ENCODE results near the gene CDRT15.

The CDRT15 gene

DNA sequence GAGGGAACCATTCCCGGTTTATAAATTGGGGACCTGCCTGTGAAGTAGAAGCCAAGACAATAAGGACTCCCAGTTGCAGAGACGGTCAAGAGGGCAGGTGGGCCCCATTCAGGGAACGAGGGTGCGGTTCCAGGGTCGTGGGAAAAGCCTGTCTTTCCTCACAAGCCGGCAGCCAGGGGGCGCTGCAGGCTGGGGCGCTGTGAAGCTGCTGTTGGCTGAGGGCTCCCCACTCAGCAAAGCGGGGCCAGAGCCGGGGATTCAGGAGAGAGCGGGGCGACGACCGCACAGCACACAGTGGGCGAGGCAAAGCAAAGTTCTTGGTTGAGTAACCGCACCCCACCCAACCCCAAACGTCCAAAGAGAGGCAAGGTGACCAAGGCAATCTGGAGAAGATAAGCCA, 24.9 kb downstream of the CDRT15 start:
- TF ChIP-seq ZNF747 (tag by site-specific recombination; IDR thresholded peaks at IDR 0.05) (no peak), ZNF548 (tag by site-specific recombination; IDR thresholded peaks at IDR 0.05) (no peak), ZNF202 (tag by site-specific recombination; IDR thresholded peaks at IDR 0.05; ENCODE audit: borderline replicate concordance) (no peak), SALL2 (tag by site-specific recombination; IDR thresholded peaks at IDR 0.05; ENCODE audit: borderline replicate concordance) (no peak), ZNF830 (tag by site-specific recombination; IDR thresholded peaks at IDR 0.05; ENCODE audit: low read depth) (no peak), ZNF214 (tag by site-specific recombination; IDR thresholded peaks at IDR 0.05; ENCODE audit: borderline replicate concordance) (no peak)
- CTCF ChIA-PET = interaction anchor here (0.8 to 1.4 kb wide), 4 partner anchors 9 to 715 kb away, joined by 3 to 6 read pairs (median 4); no protein-coding TSS in a partner anchor

DNA sequence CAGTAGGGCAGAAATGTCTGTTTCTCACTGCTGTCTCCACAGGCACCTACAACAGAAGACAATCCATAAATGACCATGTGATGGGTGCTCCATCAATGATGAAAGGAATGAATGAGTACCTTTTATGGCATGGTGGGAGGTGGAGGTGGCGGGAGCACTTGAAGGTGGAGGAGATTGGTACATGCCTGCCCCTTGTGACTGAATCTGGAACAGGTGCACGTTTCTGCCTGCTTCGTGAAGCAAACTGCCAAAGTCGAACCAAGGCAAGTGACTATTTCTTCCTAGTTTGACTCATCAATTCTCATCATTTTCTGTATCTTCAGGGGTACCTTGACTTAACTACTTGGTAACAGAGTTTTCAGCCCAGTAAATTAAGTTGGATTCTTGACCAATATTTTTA, 25.4 kb downstream of the CDRT15 start:
- Histone ChIP-seq H3K36me3 (ENCODE audit: control insufficient read depth in 2 of 2, insufficient read depth in 1 of 2, low read length in 2 of 2) (peaks cover 0 to 11% of the 10 kb centered on the region in 2 experiments; a peak in 1 of 3 replicates), H3K27ac (ENCODE audit: extremely low read depth, low read depth, low read length) (no peak overlapping the region), H3K9me3 (ENCODE audit: control insufficient read depth, insufficient read depth, low read depth, low read length) (no peaks in the 10 kb centered on the region), H3K4me3 (ENCODE audit: low read depth, low read length) (no peak overlapping the region), H3K4me1 (ENCODE audit: control insufficient read depth, insufficient read depth, low read length) (no peaks in the 10 kb centered on the region)
- POLR2A ChIA-PET = no interaction called here
- CTCF ChIA-PET = interaction anchor here (0.8 to 1.4 kb wide), 3 partner anchors 8 to 71 kb away, joined by 3 to 6 read pairs (median 4); no protein-coding TSS in a partner anchor
- TF ChIP-seq ZNF629 (tag by site-specific recombination; IDR thresholded peaks at IDR 0.05) (no peak), ZNF324 (tag by site-specific recombination; IDR thresholded peaks at IDR 0.05) (no peak), ZNF626 (tag by site-specific recombination; IDR thresholded peaks at IDR 0.05) (no peak), SP7 (tag by site-specific recombination; IDR thresholded peaks at IDR 0.05) (no peak), EGR2 (tag by site-specific recombination; IDR thresholded peaks at IDR 0.05; ENCODE audit: low read depth) (no peak), SALL2 (tag by site-specific recombination; IDR thresholded peaks at IDR 0.05; ENCODE audit: borderline replicate concordance) (no peak), ZBTB21 (tag by site-specific recombination; IDR thresholded peaks at IDR 0.05) (no peak), ZNF600 (tag by site-specific recombination; IDR thresholded peaks at IDR 0.05) (no peak), HOXD13 (CRISPR knock-in tag; IDR thresholded peaks at IDR 0.05; ENCODE audit: borderline replicate concordance) (no peak), ZNF169 (tag by site-specific recombination; IDR thresholded peaks at IDR 0.05) (no peak), ZNF571 (tag by site-specific recombination; IDR thresholded peaks at IDR 0.05) (no peak), MEIS1 (CRISPR knock-in tag; IDR thresholded peaks at IDR 0.05; ENCODE audit: borderline replicate concordance) (no peak)
- TF ChIP-seq, protein P1, sequence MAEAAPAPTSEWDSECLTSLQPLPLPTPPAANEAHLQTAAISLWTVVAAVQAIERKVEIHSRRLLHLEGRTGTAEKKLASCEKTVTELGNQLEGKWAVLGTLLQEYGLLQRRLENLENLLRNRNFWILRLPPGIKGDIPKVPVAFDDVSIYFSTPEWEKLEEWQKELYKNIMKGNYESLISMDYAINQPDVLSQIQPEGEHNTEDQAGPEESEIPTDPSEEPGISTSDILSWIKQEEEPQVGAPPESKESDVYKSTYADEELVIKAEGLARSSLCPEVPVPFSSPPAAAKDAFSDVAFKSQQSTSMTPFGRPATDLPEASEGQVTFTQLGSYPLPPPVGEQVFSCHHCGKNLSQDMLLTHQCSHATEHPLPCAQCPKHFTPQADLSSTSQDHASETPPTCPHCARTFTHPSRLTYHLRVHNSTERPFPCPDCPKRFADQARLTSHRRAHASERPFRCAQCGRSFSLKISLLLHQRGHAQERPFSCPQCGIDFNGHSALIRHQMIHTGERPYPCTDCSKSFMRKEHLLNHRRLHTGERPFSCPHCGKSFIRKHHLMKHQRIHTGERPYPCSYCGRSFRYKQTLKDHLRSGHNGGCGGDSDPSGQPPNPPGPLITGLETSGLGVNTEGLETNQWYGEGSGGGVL (tag by site-specific recombination; IDR thresholded peaks at IDR 0.05) = no peak
- TF ChIP-seq, protein P2, sequence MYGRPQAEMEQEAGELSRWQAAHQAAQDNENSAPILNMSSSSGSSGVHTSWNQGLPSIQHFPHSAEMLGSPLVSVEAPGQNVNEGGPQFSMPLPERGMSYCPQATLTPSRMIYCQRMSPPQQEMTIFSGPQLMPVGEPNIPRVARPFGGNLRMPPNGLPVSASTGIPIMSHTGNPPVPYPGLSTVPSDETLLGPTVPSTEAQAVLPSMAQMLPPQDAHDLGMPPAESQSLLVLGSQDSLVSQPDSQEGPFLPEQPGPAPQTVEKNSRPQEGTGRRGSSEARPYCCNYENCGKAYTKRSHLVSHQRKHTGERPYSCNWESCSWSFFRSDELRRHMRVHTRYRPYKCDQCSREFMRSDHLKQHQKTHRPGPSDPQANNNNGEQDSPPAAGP (tag by site-specific recombination; IDR thresholded peaks at IDR 0.05) = no peak
- TF ChIP-seq, protein P3, sequence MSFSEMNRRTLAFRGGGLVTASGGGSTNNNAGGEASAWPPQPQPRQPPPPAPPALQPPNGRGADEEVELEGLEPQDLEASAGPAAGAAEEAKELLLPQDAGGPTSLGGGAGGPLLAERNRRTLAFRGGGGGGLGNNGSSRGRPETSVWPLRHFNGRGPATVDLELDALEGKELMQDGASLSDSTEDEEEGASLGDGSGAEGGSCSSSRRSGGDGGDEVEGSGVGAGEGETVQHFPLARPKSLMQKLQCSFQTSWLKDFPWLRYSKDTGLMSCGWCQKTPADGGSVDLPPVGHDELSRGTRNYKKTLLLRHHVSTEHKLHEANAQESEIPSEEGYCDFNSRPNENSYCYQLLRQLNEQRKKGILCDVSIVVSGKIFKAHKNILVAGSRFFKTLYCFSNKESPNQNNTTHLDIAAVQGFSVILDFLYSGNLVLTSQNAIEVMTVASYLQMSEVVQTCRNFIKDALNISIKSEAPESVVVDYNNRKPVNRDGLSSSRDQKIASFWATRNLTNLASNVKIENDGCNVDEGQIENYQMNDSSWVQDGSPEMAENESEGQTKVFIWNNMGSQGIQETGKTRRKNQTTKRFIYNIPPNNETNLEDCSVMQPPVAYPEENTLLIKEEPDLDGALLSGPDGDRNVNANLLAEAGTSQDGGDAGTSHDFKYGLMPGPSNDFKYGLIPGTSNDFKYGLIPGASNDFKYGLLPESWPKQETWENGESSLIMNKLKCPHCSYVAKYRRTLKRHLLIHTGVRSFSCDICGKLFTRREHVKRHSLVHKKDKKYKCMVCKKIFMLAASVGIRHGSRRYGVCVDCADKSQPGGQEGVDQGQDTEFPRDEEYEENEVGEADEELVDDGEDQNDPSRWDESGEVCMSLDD (tag by site-specific recombination; IDR thresholded peaks at IDR 0.05) = no peak
- TF ChIP-seq, protein P4, sequence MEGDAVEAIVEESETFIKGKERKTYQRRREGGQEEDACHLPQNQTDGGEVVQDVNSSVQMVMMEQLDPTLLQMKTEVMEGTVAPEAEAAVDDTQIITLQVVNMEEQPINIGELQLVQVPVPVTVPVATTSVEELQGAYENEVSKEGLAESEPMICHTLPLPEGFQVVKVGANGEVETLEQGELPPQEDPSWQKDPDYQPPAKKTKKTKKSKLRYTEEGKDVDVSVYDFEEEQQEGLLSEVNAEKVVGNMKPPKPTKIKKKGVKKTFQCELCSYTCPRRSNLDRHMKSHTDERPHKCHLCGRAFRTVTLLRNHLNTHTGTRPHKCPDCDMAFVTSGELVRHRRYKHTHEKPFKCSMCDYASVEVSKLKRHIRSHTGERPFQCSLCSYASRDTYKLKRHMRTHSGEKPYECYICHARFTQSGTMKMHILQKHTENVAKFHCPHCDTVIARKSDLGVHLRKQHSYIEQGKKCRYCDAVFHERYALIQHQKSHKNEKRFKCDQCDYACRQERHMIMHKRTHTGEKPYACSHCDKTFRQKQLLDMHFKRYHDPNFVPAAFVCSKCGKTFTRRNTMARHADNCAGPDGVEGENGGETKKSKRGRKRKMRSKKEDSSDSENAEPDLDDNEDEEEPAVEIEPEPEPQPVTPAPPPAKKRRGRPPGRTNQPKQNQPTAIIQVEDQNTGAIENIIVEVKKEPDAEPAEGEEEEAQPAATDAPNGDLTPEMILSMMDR (tag by site-specific recombination; IDR thresholded peaks at IDR 0.05) = no peak
- TF ChIP-seq, protein P5, sequence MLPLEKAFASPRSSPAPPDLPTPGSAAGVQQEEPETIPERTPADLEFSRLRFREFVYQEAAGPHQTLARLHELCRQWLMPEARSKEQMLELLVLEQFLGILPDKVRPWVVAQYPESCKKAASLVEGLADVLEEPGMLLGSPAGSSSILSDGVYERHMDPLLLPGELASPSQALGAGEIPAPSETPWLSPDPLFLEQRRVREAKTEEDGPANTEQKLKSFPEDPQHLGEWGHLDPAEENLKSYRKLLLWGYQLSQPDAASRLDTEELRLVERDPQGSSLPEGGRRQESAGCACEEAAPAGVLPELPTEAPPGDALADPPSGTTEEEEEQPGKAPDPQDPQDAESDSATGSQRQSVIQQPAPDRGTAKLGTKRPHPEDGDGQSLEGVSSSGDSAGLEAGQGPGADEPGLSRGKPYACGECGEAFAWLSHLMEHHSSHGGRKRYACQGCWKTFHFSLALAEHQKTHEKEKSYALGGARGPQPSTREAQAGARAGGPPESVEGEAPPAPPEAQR (tag by site-specific recombination; IDR thresholded peaks at IDR 0.05) = no peak

More for the DNA sequence above, 24.9 kb downstream of the CDRT15 start:
- H3K4me1 ChIP-seq (ENCODE audit: control insufficient read depth, insufficient read depth, low read length) = no peaks in the 10 kb centered on the region
- no peak overlapping the region for H3K27ac ChIP-seq (ENCODE audit: extremely low read depth, low read depth, low read length)
- POLR2A ChIA-PET = no interaction called here
- no peaks in the 10 kb centered on the region for H3K9me3 ChIP-seq (ENCODE audit: control insufficient read depth, insufficient read depth, low read depth, low read length)
- no peak overlapping the region for H3K4me3 ChIP-seq (ENCODE audit: low read depth, low read length)
- peaks cover 0 to 10% of the 10 kb centered on the region in 2 experiments; a peak in 1 of 3 replicates for H3K36me3 ChIP-seq (ENCODE audit: control insufficient read depth in 2 of 2, insufficient read depth in 1 of 2, low read length in 2 of 2)
